NCI-H2029 (cell line): Measurements from ENCODE around the gene IGF2BP2.
"Not testable (repeated sequence)": the region's sequence is repeated elsewhere in the genome, so short reads cannot be mapped to it uniquely, and the experiment has no call there.

ENCODE experiments used
- DNase-seq: peaks from one replicate; lab custom pipeline; 2025; lab: John Stamatoyannopoulos, UW

The IGF2BP2 gene

DNA sequence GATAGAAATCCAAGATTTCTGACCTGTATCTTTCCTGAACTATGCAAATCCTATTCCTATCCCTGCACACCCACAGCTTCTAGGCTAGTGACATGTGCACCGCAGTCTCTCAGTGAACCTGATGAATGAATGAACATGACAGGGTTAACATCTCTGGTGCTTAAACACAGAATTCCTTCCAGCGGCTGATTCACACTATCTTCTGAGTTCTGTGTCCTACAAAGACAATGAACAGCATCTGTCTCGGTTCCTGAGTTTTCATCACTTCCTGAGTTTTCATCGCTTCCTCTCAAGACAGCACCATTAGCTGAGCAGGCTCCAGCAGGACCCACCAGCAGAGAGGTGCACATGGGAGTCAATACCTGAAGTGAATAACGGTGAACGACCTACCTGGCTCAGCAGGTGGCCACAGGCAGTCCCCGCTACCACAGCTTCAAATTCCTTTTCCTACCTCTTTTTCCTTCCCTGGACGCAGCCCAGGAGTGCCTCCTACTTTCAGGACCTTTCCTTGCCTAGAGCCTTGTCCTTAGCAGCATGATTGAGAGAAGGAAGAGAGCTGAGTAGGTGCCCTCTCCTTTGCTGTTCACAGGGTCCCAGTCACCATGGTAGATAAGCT lies 113.5 kb downstream of the IGF2BP2 start:
- no peak for DNase-seq

DNA sequence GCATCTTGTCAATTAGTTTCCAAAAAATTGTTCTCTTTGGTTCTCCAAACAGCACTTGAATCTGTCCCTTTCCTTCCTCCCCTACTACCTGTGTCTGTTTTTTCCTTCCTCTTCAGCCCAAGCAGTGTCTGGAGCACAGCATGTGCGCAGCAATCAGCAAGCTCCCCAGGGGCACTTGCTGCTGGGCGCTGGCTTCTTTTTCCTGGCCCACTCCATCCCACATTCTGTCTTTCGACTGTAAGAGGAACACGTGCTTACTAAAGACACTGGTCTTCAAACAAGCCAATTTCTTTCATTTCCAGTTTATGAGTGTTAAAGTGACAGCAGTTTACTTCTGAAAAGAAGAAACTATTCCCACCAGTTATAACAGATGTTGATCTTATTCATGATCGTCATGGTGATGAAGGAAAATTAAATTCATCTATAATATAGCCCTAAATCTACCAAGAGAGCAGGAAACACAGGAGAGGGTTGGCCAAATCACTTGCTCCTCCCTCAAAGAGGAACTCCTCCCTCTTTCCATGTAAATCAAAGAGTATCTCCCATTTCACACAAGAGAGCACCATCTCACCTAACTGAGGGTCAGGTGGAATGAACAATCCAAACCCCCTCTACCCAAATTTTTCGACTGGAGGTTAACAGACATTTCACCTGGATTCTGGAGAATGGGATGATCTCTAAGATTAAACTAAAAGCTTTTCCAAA lies 115.4 kb downstream of the IGF2BP2 start:
- DNase-seq, result no peak

DNA sequence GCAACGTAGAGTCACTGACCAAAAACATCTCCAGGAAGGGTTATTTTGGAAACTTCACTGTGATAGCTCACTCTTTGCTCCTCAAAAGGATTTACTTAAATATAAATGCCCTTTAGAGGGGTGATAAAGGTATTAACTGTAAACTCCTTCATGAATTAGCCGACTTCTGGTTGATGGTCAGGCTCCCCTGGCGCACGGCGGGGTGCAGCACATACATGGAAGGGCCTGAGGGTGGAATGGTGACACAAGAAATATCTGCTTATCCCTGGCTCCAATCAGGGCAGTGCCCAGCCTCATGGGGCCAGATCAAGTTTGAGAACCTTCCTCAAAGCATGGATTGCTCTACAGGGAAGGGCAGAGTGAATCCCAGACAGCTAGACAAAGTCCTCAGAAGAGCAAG lies 116.5 kb downstream of the IGF2BP2 start:
- DNase-seq, result no peak

DNA sequence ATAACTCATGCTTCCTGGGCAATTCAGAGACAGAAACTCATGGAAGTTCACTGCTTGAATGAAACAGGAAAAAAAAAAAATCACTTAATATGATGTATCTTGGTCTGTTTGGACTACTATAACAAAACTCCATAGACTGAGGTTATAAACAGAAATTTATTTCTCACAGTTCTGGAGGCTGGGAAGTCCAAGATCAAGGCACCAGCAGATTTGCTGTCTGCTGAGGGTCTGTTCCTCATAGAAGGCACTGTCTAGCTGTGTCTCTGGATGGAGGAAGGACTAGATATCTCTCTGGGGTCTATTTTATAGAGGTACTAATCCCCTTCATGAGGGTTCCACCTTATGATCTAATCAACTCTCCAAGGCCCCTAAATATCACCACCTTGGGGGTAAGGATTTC lies 119.3 kb downstream of the IGF2BP2 start:
- no peak for DNase-seq

DNA sequence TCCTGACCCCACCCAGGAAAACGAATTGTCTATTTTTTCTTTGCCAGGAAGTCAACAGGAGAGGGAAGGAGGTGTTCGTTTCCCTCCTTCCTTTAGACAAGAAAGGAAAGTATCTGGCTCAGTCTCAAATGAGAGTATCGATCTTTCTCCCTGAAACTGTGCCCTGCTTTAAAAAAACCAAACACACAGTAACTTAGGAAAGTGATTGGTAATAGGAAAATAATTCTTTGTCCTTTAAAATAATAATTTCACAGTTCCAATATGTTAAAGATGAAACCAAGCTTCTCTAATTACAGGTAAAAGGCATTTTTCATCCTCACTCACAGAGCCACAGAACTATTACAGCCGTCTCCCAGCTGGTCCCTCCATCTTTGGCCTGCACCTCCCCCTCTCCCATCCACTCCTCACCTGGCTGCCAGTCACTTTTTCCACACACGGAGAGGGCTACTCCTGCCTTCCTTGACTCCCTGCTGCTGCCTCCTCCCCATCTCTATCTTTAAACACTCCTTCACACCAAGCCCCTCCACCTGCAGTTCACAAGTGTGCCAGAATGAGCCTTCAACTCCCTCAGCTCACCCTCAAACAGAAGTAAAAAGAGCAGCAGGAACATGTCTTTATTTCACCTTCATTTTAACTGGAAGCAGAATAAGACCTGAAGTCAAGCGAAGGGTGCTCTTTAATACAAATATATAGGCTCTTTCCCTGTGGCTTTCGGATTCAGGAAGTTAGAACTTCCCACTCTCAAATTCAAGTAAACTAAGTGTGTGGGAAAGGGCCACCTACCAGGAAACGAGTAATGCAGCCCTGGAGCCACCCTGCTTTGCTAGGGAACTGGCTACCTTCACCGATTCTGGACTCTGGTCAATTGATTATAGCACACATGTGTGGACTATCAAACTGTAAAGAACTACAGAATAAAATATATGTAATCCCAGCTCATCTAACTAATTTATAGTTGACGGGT lies 122.3 kb downstream of the IGF2BP2 start:
- DNase-seq, result no peak

DNA sequence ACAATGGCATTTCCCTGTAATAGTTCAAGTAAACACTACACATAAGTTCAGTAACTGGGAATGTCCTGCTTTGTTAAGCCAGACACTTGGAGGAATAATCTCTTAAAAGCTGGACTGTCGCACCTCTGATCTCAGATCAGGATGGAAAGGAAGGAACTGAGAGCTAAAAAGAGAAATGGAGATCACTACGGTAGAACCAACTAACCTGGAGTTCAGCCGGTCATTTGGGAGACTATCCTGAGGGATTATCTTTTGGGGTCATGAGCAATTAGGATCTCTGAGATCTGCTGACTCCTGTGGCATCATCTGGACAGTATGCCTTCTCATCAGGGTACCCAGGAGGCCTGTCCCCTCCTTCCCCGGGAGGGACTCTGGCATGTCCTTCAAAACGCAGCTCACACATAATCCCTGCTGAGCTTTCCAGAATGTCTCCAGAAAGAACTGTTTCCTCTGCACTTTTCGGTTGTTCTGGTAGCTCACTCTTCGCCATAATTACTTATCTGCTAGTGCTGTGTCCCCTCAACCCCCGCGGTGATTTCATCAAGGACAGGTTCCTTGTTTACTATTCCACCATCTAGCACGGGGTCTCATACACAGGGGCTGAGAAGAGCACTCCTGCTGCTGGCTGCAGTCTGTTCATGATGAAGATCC lies 123.1 kb downstream of the IGF2BP2 start:
- no peak for DNase-seq

DNA sequence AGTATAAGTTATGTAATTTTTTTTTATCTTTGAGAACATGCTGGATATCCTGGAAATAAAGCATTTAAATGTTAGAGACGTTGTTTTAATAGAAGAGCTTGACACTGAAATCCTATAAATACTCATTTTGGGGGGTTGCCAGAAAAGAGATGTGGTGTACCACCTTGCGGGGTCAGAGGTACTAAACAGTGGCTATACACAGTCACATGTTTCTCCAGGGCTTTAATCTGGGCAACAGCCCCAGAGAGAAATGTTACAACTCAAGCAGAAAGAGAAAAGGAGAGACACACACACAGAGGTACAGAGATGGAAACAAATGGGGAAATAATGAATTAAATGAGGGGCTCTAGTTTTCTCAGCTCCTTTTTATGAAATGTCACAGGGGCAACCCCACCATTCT lies 124.9 kb downstream of the IGF2BP2 start:
- no peak for DNase-seq

DNA sequence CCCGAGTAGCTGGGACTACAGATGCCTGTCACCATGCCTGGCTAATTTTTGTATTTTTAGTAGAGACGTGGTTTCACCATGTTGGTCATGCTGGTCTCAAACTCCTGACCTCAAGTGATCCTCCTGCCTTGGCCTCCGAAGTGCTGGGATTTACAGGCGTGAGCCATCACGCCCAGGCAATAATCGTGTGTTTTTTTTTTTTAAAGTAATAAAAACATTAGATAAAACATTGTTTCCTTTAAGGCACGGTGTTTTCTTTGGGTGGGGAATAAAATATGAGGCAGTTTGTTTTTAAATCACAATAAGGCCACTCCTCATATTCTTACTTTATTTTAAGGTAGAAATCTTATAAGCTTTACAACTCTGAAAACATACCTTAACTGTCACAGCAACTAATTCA lies 127.6 kb downstream of the IGF2BP2 start:
- not testable (repeated sequence) for DNase-seq

DNA sequence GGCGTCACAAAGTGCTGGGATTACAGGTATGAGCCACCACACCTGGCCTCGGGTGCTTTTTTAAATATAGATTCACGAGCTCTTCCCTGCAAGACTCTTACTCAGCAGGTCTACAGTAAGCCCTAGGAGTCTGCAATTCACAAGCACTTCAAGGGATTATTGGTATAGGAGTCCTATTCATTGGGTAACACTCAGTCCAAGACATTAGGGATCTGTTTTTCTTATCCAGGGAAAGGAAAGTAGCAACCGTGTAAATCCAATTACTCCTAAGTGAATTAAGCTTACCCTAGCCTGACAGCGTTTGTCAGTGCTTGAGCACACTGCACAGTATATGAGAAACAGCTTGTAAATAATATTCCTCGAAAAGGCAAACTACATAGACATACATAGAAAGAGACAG lies 128.8 kb downstream of the IGF2BP2 start:
- no peak for DNase-seq

DNA sequence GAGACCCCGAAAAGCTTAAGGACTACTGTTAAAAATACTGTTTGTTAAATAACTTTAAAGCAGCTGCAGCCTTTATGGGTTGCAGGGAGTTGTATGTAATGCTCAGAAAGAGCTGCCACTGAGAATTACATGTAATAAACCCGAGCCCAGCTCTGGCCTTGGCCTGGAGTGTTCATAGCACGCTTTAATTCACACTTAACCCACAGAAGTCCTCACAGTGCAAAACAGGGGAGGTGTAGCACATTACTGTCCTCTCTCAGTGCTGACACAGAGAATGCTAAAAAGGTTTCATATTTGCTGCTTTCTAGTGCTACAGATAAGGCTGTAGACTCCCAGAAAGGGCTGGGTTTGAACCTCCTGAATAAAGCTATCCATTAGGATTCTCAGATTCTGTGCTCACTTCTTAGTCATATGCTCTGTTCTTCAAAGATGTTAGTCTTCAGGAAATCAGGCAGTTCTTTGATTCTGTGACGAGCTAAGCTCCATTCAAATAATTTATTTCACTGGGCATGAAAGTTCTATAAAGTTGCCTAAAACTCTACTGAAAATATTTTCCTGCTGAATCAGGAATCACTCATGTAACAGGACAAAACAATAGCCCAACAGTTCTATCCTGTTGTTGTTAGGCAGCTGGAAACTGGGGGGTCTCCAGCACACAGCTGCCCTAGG lies 130.7 kb downstream of the IGF2BP2 start:
- no peak for DNase-seq

DNA sequence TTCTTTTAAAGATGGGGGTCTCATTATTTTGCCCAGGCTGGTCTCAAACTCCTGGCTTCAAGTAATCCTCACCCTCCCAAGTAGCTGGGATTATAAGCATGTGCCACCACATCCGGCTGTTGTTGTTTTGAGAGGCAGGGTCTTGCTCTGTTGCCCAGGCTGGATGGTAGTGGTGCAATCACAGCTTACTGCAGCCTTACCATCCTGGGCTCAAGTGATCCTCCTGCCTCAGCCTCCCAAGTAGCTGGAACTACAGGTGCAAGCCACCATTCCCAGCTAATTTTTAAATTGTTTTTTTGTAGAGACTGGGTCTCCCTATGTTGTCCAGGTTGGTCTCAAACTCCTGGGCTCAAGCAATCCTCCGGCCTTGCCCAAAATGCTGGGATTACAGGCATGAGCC lies 133.2 kb downstream of the IGF2BP2 start:
- DNase-seq, result no peak

DNA sequence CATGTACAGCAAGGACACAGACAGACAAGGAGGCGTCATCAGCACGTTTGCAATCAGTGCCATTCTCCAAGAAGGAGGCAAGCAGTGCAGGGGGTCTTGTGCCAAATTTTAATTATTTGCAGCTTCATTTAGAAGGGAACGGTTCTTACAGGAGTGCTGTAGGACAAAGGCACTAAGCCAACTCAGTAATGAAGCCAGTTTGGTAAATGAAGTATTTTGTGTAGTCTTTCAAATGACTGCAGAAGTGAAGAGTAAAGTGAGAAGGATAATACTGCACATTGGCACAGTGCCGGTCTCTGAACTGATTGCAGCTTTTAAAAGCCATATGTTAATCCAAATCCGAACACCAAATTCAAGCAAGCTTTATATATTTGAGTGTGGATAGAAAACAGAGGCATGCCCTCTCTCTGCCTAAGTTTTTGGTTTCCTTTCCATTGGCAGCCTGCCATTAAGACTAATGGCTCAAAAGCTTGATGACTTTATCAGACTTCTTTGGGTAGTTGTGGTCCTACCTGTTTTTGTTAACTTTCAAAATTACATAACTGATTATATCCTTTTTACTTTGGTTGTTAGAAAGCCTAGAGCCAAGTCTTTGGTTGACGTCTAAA lies 137.5 kb downstream of the IGF2BP2 start:
- DNase-seq, result no peak

DNA sequence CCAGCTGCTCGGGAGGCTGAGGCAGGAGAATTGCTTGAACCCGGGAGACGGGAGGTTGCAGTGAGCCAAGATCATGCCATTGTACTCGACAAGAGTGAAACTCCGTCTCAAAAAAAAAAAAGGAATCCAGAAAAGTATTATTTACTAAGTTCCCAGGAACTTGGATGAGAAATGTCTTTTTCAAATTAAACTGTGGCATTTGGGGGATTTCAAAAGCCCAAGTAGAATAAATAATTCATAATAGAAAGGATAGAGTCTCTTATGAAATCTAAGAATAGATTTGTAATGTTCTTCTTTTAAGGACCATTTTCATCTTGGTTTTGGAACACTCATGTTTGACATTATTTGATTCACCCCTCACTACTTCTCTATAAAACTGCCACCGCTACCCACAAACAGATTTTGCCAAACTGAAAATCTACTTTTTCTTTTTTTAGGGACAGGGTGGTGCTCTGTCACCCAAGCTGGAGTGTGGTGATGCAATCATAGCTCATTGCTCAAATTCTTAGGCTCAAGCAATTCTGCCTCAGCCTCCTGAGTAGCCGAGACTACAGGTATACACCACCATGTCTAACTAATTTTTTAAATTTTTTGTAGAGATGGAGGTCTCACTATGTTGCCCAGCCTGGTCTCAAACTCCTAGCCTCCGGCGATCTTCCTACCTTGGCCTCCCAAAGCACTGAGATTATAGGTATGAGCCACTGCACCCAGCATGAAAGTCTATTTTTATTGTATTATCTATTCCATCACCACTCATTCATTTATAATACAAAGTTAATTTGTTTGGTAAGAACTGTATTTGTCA lies 139.4 kb downstream of the IGF2BP2 start:
- no peak for DNase-seq

DNA sequence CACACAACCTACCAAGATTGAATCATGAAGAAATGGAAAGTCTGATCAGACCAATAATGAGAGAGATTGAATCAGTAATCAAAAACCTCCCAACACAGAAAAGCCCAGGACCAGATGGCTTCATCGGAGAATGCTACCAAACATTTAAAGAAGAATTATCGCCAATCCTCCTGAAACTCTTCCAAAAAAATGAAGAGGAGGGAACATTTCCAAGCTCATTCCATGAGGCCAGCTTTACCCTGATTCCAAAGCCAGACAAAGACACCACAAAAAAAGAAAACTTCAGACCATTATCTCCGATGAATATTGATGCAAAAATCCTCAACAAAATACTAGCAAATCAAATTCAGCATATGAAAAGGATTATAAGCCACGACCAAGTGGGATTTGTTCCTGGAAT lies 144.6 kb downstream of the IGF2BP2 start:
- no peak for DNase-seq

DNA sequence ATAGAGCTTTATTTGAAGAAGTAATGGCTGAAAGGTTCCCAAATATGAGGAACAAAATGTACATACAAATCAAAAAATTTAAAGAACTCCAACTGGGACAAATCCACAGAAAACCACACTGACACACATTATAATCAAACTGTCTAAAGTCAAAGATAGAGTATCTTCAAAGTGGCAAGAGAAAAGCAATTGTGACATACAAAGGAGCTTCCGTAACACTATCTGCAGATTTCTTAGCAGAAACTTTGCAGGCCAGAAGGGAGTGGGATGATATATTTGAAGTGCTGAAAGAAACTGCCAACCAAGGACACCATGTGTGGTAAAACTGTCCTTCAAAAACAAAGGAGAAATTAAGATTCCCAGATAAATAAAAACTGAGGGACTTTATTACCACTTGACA lies 146.8 kb downstream of the IGF2BP2 start:
- DNase-seq, result no peak

DNA sequence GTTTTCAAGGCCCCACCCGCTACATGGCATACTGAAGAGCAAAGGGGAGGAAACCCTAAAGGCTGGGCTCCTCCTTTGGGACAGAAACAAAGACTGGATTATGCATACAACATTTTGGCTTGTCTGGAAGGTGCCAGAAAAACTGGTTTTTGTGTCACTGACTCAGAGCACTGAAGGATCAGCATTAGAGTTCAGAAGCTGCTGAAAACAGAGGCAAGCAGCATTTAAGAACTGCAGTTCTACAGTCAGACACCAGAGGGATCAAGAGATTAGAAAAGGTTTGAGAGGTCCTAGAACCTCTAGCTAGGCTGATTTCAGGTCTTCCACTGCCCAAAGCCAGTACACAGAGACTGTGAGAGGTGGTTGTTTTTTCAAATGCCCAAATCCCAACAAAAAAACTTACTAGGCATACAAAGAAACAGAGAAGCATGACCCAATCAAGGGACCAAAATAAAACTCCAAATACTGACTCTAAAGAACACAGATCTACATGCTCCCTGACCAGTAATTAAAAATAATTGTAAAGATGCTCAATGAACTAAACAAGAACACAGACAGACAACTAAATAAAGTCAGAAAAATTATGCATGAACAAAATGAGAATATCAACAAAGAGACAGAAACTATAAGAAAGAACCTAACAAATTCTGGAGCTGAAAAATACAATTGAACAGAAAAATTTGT lies 147.6 kb downstream of the IGF2BP2 start:
- peak; percentile 37 for DNase-seq

DNA sequence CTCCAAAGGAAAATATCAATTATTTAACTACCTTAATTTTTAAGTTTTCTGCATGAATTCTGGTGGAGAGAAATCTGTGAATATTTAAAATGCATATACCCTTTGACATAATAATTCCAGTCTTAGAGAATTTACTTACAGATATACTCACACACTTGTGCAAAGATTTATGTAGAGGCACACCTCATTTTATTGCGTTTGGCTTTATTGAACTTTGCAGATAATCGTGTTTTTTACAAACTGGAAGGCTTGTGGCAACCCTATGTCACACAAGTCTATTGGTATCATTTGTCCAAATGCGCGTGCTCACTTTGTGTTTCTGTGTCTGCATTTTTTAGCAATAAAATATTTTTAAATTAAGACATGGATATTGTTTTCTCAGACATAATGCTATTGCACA lies 157.3 kb downstream of the IGF2BP2 start:
- no peak for DNase-seq

DNA sequence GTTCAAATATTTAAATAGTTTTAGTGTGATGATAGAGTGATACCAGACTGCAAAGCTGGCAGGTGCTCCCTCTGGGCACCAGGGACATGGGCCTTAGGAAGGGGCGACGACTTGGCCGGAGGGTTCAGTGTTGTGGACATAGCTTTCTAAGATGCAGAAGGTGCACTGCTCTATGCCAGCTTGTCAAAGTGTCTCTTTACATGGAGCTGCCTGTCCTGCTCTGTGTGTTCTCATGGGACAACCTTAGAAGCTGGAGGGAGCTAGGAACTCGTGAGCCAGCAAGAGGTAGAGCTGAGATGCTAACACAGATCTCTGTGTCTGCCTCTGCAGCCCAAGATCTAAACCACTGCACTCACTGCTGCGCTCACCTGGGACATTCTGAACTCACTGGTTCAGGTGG lies 160.9 kb downstream of the IGF2BP2 start:
- DNase-seq, result no peak

DNA sequence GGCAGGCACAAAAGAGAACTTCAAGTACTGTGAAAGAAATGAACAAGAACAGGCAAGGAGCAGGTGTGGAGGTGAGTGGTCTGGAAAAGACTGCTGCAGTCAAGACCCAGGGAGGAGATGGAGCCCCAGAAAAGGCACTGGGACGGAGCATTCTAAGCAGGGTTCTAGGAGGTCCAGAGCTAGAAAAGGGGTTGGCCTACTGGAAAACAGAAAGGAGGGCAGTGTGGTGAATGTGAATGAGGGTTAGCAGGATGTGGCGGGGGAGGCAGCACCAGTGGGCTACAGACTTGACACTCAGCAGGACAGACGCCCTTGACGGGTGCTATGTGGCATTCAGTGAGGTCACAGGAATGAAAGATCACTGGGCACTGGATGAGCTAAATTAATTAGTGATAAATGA lies 163.1 kb downstream of the IGF2BP2 start:
- DNase-seq, result no peak

DNA sequence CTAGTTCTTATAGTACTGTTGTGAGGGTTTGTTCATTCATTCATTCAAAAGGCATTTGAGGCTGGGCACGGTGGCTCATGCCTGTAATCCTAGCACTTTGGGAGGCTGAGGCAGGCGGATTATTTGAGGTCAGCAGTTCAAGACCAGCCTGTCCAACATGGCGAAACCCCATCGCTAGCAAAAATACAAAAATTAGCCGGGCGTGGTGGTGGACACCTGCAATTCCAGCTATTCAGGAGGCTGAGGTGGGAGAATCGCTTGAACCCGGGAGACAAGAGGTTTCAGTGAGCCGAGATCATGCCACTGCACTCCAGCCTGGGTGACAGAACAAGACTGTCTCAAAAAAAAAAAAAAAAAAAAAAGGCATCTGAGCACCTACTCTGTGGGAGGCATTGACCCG lies 163.5 kb downstream of the IGF2BP2 start:
- not testable (repeated sequence) for DNase-seq
